Embryonic facial prominence (tissue), 1 donor: ENCODE data around the gene TMEM145.
"Not testable (repeated sequence)": the region's sequence is repeated elsewhere in the genome, so short reads cannot be mapped to it uniquely, and the experiment has no call there.

Experiments
- DNase-seq: peaks from one replicate; pipeline ENCODE4 v3.0.0-alpha.2; 2016; ENCODE audit errors: extremely low spot score

TMEM145 gene

DNA sequence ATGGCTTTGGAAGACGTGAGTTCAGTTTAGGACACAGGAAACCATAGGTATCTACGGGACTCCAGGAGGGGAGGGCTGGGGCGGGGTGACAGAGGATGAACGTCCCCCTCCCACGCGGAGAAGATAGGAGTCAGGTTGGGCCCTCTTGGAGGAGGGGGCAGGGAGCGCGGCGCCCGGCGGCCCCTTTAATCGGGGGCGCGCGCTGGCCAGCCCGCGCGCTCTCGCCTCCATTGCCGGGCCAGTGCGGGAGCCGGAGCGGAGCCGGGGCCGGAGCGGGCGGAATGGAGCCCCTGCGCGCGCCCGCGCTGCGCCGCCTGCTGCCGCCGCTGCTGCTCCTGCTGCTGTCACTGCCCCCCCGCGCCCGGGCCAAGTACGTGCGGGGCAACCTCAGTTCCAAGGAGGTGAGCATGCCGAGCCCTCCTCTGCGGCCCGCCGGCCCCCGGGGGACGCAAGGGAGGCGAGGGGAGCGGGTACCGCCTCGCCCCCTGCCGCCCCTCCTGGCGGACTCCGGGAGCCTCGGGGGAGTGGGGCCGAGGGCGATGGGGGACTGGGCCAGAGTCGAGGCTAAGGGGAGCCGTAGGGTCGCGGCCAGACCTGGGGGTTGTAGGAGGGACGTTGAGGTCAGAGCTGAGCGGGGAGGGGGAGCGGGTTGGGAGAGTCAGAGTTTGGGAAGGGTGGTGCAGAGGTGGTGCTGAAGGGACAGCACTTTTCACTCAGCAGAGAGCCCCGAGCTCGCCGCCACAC, at the start of gene TMEM145:
Gene TMEM145 (plus strand): TSS at position 214 of the 744 bp plus-strand sequence. CDS start 68 bp downstream, at position 282.
- peak; percentile 53 for DNase-seq

- not testable (repeated sequence) for DNase-seq
Observed at GRCh38 chr19:42266105-42266504, 47.0 kb upstream of the TMEM145 start.

DNA sequence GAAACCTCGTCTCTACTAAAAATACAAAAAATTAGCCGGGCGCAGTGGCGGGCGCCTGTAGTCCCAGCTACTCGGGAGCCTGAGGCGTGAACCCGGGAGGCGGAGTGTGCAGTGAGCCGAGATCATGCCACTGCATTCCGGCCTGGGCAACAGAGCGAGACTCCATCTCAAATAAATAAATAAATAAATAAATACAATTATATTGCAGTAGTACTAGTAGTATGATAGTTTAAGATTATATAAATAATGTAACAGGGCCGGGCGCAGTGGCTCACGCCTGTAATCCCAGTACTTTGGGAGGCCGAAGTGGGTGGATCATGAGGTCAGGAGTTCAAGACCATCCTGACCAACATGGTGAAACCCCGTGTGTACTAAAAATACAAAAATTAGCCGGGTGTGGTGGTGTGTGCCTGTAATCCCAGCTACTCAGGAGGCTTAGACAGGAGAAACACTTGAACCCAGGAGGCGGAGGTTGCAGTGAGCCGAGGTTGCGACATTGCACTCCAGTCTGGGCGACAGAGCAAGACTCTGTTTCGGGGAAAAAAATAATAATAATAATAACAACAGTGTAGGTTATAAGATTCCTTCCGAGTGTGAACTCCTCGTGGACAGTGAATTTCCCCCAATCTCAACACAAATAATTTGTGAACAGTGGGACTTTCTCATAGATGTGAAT, 46.0 kb upstream of the TMEM145 start:
- not testable (repeated sequence) for DNase-seq

DNA sequence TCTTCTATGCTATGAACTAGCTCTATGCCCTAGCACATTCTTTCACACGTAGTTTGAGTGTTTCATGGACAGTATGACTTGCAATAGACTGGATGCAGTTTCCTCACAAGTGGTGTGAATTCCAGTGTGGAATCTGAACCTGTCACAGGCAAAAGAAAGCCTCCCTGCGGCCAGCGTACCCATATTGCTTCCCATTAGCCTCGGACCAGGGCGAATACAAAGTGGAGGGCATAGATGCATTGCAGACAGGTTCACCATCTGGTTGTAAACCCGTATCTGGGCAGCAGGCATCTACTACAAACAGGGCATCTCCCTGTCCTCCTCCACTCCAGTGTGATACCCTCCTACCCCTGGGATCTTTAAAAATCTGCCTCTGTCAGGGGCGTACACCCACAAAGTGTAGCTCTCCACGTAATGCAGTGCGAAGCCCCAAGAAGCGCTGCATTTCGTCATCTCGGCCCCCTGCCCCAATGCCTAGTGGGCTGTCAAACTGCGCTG, 45.4 kb upstream of the TMEM145 start:
- DNase-seq = no peak

DNA sequence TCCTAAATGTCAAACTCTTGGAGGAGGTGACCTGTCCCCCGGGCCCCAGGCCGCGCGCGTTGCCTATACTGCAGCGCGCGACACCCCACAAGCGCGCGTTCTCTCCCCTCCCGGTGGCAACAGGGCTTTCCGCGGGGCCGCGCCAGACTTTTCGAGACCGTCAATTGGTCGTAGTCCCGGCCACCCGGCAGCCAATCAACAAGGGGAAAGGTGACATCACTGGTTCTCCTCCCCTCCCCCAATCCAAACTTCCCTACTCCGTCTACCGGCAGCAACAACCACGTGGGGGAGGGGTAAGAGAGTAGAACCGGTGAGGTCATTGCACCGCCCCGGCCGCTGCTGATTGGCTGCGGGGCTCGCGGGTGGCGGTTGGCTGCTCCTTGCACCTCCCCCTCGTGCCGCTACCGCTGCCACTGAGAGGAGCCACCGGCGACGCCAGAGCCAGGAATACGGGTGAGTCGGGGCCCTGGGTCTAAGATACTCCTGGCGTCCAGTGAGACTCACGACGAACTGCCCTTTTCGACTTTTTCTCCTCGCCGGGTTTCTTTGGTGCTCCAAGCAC, 44.9 kb upstream of the TMEM145 start:
- peak; percentile 100 for DNase-seq

DNA sequence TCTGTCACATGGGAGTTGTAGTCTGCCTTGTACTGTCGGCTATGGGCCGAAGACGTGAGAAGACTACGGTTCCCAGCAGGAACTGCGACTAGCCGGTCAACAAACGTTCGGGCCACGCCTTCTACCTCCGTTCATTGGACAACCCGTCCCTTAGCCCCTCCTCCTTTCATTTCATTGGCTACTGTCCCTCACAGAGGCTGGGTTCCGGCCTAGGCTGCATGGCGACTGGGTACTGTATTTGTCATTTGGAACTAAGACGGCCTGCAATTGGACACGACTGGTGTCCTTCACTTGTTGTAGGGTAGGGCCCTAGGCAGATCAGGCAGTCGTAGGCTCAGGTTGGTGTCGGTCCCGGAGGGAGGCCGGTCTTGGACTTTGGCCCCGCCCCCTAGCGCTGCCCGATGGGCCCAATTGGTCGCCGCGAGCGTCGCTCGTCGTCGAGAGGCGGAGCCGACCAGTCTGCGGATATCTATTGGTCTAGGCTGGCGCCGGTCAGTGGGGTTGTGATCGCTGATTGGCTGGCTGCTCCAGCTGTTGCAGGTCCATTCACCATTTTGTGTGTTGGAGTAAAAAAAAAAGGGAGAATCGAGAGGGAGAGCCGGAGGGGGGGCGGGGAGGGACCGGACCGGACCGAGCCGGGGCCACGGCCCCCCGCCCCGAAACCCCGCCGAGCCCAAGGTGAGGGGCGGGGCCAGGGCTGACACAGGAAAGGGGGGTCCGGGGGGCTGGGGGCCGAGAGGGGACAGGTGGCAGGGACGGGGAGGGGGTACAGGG, 44.2 kb upstream of the TMEM145 start, which contains the start of gene CIC:
Gene CIC (plus strand): TSS at position 549 of the 774 bp plus-strand sequence. CDS start 2,532 bp downstream, outside the sequence.
- DNase-seq = peak; percentile 100

DNA sequence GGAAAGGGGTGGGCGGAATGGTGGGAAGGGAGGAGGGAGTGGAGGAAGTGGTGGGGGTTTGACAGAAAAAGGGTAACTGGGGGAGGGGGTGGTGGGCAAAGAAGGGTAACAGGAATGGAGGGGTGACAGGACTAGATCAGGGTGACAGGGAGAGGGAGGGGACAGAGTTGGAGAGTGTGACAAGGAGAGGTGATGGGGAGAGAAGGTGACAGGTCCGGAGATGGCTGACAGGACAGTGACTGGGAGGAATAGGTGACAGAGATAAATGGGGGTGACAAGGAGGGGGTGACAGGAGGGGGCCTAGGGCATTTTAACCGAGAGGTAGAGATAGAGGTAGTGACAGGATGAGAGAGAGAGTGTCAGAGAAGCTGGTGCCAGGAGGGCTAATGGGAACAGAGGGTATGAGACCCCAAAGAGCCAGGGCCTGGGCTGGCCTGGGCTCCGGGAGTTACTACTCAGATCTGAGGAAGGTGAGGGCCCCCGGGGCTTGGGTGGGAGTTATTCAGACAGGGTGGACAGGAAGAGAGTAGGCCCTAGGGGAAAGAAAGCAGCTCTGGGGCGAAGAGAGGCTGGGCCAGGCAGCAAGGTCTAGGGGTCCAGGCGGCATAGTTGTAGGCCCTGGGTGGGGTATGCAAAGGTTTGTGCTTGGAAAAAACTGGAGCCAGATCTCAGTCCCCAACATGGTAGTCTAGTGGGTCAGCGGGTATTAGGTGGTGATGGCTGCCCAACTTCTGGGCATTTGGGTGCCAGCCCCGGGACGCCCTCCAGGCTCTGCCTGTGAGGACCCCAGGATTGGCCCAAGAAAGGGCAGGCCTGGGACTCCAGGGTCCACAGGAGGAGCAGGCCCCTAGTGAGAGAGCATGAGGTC, 43.4 kb upstream of the TMEM145 start:
- DNase-seq = no peak

DNA sequence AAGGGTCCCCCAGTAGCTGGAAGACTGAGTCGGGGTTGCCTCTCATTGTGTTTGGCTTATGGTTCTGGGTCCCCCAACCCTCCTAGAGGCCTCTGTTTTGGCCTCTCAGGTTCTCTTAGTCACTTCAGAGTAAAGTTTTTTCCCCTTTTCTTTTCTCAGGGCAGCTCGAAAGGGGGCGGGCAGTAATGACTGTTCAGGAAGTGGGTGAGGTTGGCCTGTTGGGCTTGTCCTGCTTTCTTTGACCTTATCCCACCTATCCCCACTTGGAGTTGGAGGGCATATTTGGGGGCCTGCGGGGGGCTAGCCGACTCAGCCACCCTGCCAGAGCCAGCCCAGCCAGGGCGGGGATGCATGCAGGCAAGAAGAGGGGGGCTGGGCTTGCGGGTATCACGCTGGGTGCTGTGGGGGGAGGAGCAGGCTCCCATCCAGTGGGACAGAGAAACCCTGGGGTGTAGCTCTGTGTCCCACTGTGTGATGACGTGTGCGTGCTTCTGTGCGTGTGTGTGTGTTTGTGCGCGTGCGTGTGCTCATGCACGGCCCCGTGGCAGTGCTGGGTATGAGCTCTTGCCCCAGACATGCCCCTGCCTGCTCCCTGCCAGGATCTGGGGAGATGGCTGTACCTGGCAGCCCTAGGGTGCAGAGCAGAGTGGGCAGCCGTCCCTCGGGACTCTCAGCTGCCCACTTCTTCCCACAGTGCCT, 42.6 kb upstream of the TMEM145 start:
- no peak for DNase-seq

- DNase-seq = no peak
Observed at GRCh38 chr19:42271045-42271419, 42.1 kb upstream of the TMEM145 start.

DNA sequence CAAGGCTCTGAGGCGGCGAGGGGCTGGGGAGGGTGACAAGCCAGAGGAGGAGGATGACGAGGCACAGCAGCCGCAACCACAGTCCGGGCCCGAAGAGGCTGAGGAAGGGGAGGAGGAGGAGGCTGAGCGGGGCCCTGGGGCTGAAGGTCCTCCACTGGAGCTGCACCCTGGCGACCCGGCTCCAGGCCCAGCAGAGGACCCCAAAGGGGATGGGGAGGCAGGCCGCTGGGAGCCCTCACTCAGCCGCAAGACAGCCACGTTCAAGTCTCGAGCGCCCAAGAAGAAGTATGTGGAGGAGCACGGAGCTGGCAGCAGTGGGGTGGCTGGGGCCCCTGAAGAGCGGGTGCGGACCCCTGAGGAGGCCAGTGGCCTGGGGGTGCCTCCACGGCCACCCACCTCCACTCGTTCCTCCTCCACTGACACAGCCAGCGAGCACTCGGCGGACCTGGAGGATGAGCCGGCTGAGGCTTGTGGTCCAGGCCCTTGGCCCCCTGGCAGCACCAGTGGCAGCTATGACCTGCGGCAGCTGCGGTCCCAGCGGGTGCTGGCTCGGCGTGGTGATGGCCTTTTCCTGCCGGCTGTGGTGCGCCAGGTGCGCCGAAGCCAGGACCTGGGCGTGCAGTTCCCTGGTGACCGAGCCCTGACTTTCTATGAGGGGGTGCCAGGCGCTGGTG, 41.1 kb upstream of the TMEM145 start:
- DNase-seq = no peak

DNA sequence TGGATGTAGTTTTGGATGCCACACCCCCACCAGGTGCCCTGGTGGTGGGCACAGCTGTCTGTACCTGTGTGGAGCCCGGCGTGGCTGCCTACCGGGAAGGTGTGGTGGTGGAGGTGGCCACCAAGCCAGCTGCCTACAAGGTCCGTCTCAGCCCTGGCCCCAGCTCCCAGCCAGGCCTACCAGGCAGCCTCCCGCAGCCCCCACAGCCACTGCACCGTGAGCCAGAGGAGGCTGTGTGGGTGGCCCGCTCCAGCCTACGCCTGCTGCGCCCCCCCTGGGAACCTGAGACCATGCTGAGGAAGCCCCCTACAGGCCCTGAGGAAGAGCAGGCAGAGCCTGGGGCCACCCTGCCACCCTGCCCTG, 40.6 kb upstream of the TMEM145 start:
- DNase-seq = no peak

- DNase-seq = no peak
Observed at GRCh38 chr19:42272989-42273406, 40.1 kb upstream of the TMEM145 start.

DNA sequence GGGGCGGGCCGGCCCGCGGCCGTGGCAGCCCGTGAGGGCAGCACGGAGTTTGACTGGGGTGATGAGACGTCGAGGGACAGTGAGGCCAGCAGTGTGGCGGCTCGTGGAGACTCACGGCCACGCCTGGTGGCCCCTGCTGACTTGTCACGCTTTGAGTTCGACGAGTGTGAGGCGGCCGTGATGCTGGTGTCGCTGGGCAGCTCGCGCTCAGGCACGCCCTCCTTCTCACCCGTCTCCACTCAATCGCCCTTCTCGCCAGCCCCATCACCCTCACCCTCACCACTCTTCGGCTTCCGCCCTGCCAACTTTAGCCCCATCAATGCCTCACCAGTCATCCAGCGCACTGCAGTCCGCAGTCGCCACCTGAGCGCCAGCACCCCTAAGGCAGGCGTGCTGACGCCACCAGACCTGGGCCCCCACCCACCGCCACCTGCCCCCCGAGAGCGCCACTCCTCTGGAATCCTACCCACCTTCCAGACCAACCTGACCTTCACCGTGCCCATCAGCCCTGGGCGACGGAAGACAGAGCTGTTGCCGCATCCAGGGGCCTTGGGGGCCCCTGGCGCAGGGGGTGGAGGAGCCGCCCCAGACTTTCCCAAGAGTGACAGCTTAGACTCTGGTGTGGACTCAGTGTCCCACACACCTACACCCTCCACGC, 39.6 kb upstream of the TMEM145 start:
- no peak for DNase-seq

- no peak for DNase-seq
Observed at GRCh38 chr19:42274065-42274682, 38.9 kb upstream of the TMEM145 start.

GRCh38 chr19:42275103-42275502, 38.0 kb upstream of the TMEM145 start:
- peak; percentile 2 for DNase-seq

GRCh38 chr19:42275517-42275916, 37.6 kb upstream of the TMEM145 start:
- DNase-seq = no peak

GRCh38 chr19:42276284-42276683, 36.8 kb upstream of the TMEM145 start:
- no peak for DNase-seq

GRCh38 chr19:42276821-42277220, 36.3 kb upstream of the TMEM145 start:
- DNase-seq = no peak
